Brain microvascular endothelial cell (primary cell): ENCODE measurements around the gene ATP5MK.

Experiments
- DNase-seq: peaks from one replicate; pipeline ENCODE4 v3.0.0-alpha.2; 2020
- H3K27ac ChIP-seq: fragments of 250-450 bp; sonication (Bioruptor Pico); 2 replicates; pipeline ENCODE4 v1.5.1; 2020; ENCODE audit warnings: mild to moderate bottlenecking, moderate library complexity
- H3K27me3 ChIP-seq: fragments of 250-450 bp; sonication (Bioruptor Pico); replicated peaks from 2 replicates; pipeline ENCODE4 v1.5.1; 2020; ENCODE audit warnings: mild to moderate bottlenecking
- H3K36me3 ChIP-seq: fragments of 250-450 bp; sonication (Bioruptor Pico); replicated peaks from 2 replicates; pipeline ENCODE4 v1.5.1; 2020; ENCODE audit warnings: mild to moderate bottlenecking
- H3K4me3 ChIP-seq: 2 replicates; pipeline ENCODE4 v1.5.1; 2011; ENCODE audit warnings: low read depth, mild to moderate bottlenecking, control low read depth, low read length, moderate library complexity
- in situ Hi-C: cut with HindIII; loops from 2 replicates; pipeline ENCODE4 v1.10.0; 2017; ENCODE audit warnings: low sequenced_read_pairs, low pct_ligation_motif_present
- TF ChIP-seq, protein P1 (sequence below): IDR thresholded peaks from 2 replicates; pipeline ENCODE4 v1.5.1; 2011; ENCODE audit warnings: low read depth, mild to moderate bottlenecking, moderate library complexity, low read length, control low read depth, inconsistent platforms; ENCODE audit errors: missing control alignments

The ATP5MK gene

DNA sequence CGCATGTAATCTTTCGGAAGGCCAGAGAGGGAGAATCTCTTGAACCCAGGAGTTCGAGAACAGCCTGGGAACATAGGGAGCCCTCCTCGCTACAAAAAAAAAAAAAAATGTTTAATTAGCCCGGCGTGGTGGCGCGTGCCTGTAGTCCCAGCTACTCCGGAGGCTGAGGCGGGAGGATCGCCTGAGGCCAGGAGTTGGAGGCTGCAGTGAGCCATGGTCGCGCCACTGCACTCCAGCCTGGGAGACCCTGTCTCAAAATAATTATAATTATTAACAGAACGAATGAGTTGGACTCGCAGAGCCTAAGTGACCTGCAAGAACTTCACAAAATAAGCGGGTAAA, 46.1 kb downstream of the ATP5MK start:
- DNase-seq: no peak
- Histone ChIP-seq H3K27me3 (no peaks in the 10 kb centered on the region), H3K36me3 (peaks cover 8% of the 10 kb centered on the region), H3K27ac (peak overlapping the region; percentile 53), H3K4me3 (peak overlapping the region; percentile 71)
- in situ Hi-C loops: no loop called here
- TF ChIP-seq, protein P1, sequence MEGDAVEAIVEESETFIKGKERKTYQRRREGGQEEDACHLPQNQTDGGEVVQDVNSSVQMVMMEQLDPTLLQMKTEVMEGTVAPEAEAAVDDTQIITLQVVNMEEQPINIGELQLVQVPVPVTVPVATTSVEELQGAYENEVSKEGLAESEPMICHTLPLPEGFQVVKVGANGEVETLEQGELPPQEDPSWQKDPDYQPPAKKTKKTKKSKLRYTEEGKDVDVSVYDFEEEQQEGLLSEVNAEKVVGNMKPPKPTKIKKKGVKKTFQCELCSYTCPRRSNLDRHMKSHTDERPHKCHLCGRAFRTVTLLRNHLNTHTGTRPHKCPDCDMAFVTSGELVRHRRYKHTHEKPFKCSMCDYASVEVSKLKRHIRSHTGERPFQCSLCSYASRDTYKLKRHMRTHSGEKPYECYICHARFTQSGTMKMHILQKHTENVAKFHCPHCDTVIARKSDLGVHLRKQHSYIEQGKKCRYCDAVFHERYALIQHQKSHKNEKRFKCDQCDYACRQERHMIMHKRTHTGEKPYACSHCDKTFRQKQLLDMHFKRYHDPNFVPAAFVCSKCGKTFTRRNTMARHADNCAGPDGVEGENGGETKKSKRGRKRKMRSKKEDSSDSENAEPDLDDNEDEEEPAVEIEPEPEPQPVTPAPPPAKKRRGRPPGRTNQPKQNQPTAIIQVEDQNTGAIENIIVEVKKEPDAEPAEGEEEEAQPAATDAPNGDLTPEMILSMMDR: no peak
